GM19397 (cell line): Measurements from ENCODE around the gene ZSCAN9.

ENCODE experiments used
- ATAC-seq: cut with Tn5 transposase; IDR thresholded peaks from one replicate; pipeline ENCODE4 v1.9.1; 2021; ENCODE audit warnings: mild to moderate bottlenecking, moderate library complexity; ENCODE audit not compliant: unreplicated experiment

ZSCAN9 gene

GRCh38 chr6:28266563-28266961, 41.5 kb downstream of the ZSCAN9 start:
- ATAC-seq = no peak

GRCh38 chr6:28266962-28267694, 42.1 kb downstream of the ZSCAN9 start, which contains the start of gene ZSCAN26:
TSS of gene ZSCAN26 (plus strand) at chr6:28267143. CDS start at chr6:28271920, 4,777 bp downstream.
- peak; percentile 86 for ATAC-seq

- no peak for ATAC-seq
Measured at GRCh38 chr6:28267695-28268059, 42.6 kb downstream of the ZSCAN9 start.

GRCh38 chr6:28269492-28269891, 44.4 kb downstream of the ZSCAN9 start:
- no peak for ATAC-seq

- ATAC-seq = no peak
Measured at GRCh38 chr6:28274888-28275287, 49.8 kb downstream of the ZSCAN9 start.

GRCh38 chr6:28277746-28278145, 52.7 kb downstream of the ZSCAN9 start:
- no peak for ATAC-seq

- ATAC-seq = no peak
Measured at GRCh38 chr6:28280595-28281287, 55.7 kb downstream of the ZSCAN9 start.

- ATAC-seq = peak; percentile 78
Measured at GRCh38 chr6:28281288-28282064, 56.4 kb downstream of the ZSCAN9 start, which contains the start of gene PGBD1. TSS of gene PGBD1 (plus strand) at chr6:28281572. CDS start at chr6:28283814, 2,242 bp downstream.

- no peak for ATAC-seq
Measured at GRCh38 chr6:28282926-28283325, 57.9 kb downstream of the ZSCAN9 start.
